ENCODE data around the gene TIMELESS.
"Not testable (repeated sequence)": the region's sequence is repeated elsewhere in the genome, so short reads cannot be mapped to it uniquely, and the experiment has no call there.

Gene TIMELESS

DNA sequence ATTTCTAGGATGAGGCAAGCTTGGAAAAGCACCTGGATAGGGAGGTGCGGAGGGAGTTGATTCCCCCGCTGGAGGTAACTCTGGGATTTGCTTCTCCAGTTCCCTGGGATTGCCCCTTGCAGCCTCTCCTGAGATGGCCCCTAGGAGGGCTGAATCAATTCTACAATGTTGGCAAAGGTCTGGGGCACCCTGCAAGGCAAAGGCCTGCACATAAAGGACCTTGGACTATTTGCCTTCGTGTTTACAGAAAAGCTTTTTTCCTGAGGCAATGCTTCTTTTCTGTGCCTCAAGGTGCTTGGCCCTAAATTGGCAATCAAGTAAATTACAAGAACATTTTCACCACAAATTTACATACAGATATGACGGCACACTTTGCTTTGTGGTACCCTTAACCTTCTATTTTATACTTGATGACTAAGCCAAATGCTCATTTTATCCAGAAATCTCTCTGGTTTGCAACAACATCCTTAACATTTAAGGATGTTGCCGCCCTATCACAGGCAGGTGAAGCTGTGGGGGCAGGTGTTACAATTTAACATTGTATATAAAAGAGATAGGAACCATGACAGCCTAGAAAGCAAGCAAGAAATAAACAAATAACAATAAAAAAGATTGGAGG is 40.3 kb downstream of the TIMELESS start:
- TF ChIP-seq, protein P1, sequence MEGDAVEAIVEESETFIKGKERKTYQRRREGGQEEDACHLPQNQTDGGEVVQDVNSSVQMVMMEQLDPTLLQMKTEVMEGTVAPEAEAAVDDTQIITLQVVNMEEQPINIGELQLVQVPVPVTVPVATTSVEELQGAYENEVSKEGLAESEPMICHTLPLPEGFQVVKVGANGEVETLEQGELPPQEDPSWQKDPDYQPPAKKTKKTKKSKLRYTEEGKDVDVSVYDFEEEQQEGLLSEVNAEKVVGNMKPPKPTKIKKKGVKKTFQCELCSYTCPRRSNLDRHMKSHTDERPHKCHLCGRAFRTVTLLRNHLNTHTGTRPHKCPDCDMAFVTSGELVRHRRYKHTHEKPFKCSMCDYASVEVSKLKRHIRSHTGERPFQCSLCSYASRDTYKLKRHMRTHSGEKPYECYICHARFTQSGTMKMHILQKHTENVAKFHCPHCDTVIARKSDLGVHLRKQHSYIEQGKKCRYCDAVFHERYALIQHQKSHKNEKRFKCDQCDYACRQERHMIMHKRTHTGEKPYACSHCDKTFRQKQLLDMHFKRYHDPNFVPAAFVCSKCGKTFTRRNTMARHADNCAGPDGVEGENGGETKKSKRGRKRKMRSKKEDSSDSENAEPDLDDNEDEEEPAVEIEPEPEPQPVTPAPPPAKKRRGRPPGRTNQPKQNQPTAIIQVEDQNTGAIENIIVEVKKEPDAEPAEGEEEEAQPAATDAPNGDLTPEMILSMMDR (IDR thresholded peaks at IDR 0.05; ENCODE audit: borderline replicate concordance, extremely low read depth, low read length, poor library complexity, severe bottlenecking): no peak
- TF ChIP-seq EZH2 (IDR thresholded peaks at IDR 0.05; ENCODE audit: borderline replicate concordance, low read depth, low read length, severe bottlenecking): no peak
- ATAC-seq (ENCODE audit: insufficient read depth, low read depth): no peak
- H3K4me3 ChIP-seq (ENCODE audit: low read depth in 1 of 2, low read length in 2 of 2): no peak overlapping the region

DNA sequence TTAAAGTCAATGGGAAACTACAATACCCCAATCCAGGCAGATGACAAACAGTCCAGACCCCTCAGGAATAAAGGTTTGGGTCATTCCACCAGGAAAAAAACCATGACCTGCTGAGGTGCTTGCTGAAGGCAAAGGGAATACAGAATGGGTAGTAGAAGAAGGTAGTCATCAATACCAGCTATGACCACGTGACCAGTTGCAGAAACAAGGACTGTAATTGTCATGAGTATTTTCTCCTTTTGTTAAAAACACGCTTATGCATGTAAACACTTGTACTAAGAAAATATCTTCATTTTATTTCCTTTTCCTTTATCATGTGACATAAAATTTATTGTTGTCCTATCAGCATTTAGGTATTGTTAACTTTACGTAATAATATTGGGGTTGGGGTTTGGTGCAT is 45.0 kb downstream of the TIMELESS start:
- H3K4me1 ChIP-seq (ENCODE audit: insufficient read depth, low read length); H3K9me3 ChIP-seq (ENCODE audit: insufficient read depth, low read length, severe bottlenecking); H3K79me2 ChIP-seq (ENCODE audit: insufficient read depth, low read length); H2AFZ ChIP-seq (ENCODE audit: low read depth, low read length); H3K36me3 ChIP-seq (ENCODE audit: insufficient read depth, low read length); H3K4me3 ChIP-seq (ENCODE audit: low read depth in 1 of 2, low read length in 2 of 2); DNase-seq; H3K4me2 ChIP-seq (ENCODE audit: insufficient read depth, low read length); H4K20me1 ChIP-seq (ENCODE audit: insufficient read depth, low read length); H3K27ac ChIP-seq (ENCODE audit: low read length); H3K27me3 ChIP-seq (ENCODE audit: insufficient read depth, low read length, poor library complexity); H3K9ac ChIP-seq (ENCODE audit: low read depth, low read length); ATAC-seq (ENCODE audit: insufficient read depth, low read depth): not testable (repeated sequence)

More for the DNA sequence above, 40.3 kb downstream of the TIMELESS start:
- no peak overlapping the region for H3K4me2 ChIP-seq (ENCODE audit: insufficient read depth, low read length)
- no peaks in the 10 kb centered on the region; the same call in 1 of the 2 replicates for H4K20me1 ChIP-seq (ENCODE audit: insufficient read depth, low read length)
- H3K27ac ChIP-seq (ENCODE audit: low read length): no peak overlapping the region
- H3K9ac ChIP-seq (ENCODE audit: low read depth, low read length): no peak overlapping the region
- H2AFZ ChIP-seq (ENCODE audit: low read depth, low read length): no peak overlapping the region
- no peak for DNase-seq
- peaks cover 8% of the 10 kb centered on the region; the same call in 1 of the 2 replicates for H3K36me3 ChIP-seq (ENCODE audit: insufficient read depth, low read length)
- H3K27me3 ChIP-seq (ENCODE audit: insufficient read depth, low read length, poor library complexity): no peaks in the 10 kb centered on the region
- no peaks in the 10 kb centered on the region for H3K4me1 ChIP-seq (ENCODE audit: insufficient read depth, low read length)
- no peaks in the 10 kb centered on the region for H3K79me2 ChIP-seq (ENCODE audit: insufficient read depth, low read length)
- no peaks in the 10 kb centered on the region for H3K9me3 ChIP-seq (ENCODE audit: insufficient read depth, low read length, severe bottlenecking)

DNA sequence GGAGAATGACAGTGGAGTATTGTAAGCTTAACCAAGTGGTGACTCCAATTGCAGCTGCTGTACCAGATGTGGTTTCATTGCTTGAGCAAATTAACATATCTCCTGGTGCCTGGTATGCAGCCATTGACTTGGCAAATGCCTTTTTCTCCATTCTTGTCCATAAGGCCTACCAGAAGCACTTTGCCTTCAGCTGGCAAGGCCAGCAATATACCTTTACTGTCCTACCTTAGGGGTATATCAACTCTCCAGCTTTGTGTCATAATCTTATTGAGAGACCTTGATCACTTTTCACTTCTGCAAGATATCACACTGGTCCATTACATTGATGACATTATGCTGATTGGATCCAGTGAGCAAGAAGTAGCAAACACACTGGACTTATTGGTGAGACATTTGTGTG is 47.6 kb downstream of the TIMELESS start:
- not testable (repeated sequence) for H2AFZ ChIP-seq (ENCODE audit: low read depth, low read length); H3K9ac ChIP-seq (ENCODE audit: low read depth, low read length); ATAC-seq (ENCODE audit: insufficient read depth, low read depth); H3K9me3 ChIP-seq (ENCODE audit: insufficient read depth, low read length, severe bottlenecking); DNase-seq; H4K20me1 ChIP-seq (ENCODE audit: insufficient read depth, low read length); H3K4me2 ChIP-seq (ENCODE audit: insufficient read depth, low read length); H3K27ac ChIP-seq (ENCODE audit: low read length); H3K79me2 ChIP-seq (ENCODE audit: insufficient read depth, low read length); H3K4me3 ChIP-seq (ENCODE audit: low read depth in 1 of 2, low read length in 2 of 2); H3K36me3 ChIP-seq (ENCODE audit: insufficient read depth, low read length); H3K27me3 ChIP-seq (ENCODE audit: insufficient read depth, low read length, poor library complexity); H3K4me1 ChIP-seq (ENCODE audit: insufficient read depth, low read length)

DNA sequence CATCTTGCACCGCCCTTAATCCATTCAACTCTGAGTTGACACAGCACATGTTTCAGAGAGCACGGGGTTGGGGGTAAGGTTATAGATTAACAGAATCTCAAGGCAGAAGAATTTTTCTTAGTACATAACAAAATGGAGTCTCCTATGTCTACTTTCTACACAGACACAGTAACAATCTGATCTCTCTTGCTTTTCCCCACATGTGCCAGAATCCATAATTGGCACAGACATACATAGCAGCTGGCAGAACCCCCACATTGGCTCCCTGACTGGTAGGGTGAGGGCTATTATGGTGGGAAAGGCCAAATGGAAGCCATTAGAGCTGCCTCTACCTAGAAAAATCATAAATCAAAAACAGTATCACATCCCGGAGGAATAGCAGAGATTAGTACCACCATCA is 48.1 kb downstream of the TIMELESS start:
- not testable (repeated sequence) for H2AFZ ChIP-seq (ENCODE audit: low read depth, low read length); H3K9ac ChIP-seq (ENCODE audit: low read depth, low read length); ATAC-seq (ENCODE audit: insufficient read depth, low read depth); H3K36me3 ChIP-seq (ENCODE audit: insufficient read depth, low read length); H3K27ac ChIP-seq (ENCODE audit: low read length); H3K4me2 ChIP-seq (ENCODE audit: insufficient read depth, low read length); H3K79me2 ChIP-seq (ENCODE audit: insufficient read depth, low read length); DNase-seq; H3K27me3 ChIP-seq (ENCODE audit: insufficient read depth, low read length, poor library complexity); H3K4me1 ChIP-seq (ENCODE audit: insufficient read depth, low read length); H4K20me1 ChIP-seq (ENCODE audit: insufficient read depth, low read length); H3K9me3 ChIP-seq (ENCODE audit: insufficient read depth, low read length, severe bottlenecking); H3K4me3 ChIP-seq (ENCODE audit: low read depth in 1 of 2, low read length in 2 of 2)

DNA sequence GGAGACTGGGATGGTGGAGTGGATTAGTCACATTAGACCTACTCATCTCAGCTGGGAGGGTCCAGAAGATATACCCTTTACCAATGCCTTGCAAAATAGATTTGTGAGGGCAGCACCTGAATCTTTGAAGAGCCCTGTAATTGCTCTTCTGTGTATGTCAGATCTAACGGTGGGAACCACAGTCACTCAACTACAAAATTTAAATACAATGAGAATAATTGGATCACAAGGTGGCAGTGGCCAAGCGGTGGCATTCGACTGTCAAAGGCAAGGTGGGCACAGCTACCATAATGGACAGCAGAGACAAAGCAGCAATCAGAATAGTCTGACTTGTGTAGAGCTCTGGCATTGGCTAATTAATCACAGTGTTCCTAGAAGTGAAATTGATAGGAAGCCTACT is 49.8 kb downstream of the TIMELESS start:
- not testable (repeated sequence) for H2AFZ ChIP-seq (ENCODE audit: low read depth, low read length); H4K20me1 ChIP-seq (ENCODE audit: insufficient read depth, low read length); H3K4me2 ChIP-seq (ENCODE audit: insufficient read depth, low read length); H3K4me1 ChIP-seq (ENCODE audit: insufficient read depth, low read length); H3K27me3 ChIP-seq (ENCODE audit: insufficient read depth, low read length, poor library complexity); ATAC-seq (ENCODE audit: insufficient read depth, low read depth); H3K9ac ChIP-seq (ENCODE audit: low read depth, low read length); H3K4me3 ChIP-seq (ENCODE audit: low read depth in 1 of 2, low read length in 2 of 2); H3K27ac ChIP-seq (ENCODE audit: low read length); DNase-seq; H3K9me3 ChIP-seq (ENCODE audit: insufficient read depth, low read length, severe bottlenecking); H3K36me3 ChIP-seq (ENCODE audit: insufficient read depth, low read length); H3K79me2 ChIP-seq (ENCODE audit: insufficient read depth, low read length)
